ENCODE data around the gene PHAX.
"Not testable (repeated sequence)": the region's sequence is repeated elsewhere in the genome, so short reads cannot be mapped to it uniquely, and the experiment has no call there.

PHAX gene

GRCh38 chr5:126659805-126660482, 59.2 kb downstream of the PHAX start:
- DNase-seq, result no peak

DNA sequence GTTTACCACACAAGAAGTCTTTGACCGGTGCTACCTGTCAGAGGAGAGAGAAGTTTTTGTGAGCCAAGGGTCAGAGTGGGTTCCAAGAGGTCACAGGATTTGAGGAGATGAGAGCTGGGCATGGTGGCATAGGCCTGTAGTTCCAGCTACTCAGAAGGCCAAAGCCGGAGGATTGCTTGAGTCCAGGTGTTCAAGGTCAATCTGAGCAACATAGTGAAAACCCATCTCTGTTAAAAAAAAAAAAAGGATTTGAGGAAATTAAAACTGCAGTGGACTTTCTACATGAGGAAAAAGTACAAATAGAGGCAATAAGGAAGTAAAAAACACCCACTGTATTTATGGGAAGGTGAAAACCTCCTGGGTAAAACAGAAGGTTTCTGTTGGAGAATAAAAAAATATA, 63.8 kb downstream of the PHAX start:
- DNase-seq, result no peak

GRCh38 chr5:126670109-126670508, 69.4 kb downstream of the PHAX start:
- not testable (repeated sequence) for DNase-seq

DNA sequence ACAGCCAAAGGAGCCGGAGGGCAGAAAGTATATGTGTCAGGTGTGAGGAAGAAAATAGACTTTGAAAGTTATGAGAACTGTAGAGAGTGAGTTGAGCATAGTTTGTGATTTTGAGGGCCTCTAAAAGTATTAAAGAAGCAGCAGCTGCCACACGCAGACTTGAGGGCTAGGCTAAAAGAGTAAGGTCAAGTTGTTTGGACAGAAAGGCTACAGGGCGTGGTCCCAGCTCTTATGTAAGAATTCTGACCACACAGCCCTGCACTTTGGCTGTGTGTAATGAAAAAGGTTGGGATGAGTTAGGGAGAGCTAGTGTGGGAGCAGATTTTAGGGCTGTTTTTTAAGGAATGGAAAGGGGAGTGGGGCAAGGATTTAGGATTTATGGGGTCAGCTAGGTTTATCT, 70.9 kb downstream of the PHAX start:
- DNase-seq, result not testable (repeated sequence)

- no peak for DNase-seq
Measured at GRCh38 chr5:126673477-126673876, 72.7 kb downstream of the PHAX start.

GRCh38 chr5:126674145-126674544, 73.4 kb downstream of the PHAX start:
- no peak for DNase-seq

DNA sequence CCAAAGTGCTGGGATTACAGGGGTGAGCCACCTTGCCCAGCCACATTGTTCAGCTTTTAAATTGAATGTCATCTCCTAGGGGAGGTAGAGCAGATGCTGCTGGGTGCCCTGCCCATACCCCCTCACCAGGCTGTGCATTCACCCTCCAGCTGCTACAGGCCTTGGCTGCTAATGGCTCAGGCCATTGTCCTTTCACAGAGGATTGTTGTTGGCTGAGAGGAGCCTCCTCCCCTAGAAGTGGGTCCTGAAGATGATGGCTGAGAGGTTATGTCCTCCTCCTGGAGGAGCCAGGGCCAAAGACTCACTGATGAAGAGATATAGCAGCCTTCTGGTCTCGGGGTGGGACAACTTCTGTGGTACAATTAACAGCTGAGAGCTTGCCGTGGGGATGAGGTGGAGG, 74.6 kb downstream of the PHAX start:
- DNase-seq, result no peak

DNA sequence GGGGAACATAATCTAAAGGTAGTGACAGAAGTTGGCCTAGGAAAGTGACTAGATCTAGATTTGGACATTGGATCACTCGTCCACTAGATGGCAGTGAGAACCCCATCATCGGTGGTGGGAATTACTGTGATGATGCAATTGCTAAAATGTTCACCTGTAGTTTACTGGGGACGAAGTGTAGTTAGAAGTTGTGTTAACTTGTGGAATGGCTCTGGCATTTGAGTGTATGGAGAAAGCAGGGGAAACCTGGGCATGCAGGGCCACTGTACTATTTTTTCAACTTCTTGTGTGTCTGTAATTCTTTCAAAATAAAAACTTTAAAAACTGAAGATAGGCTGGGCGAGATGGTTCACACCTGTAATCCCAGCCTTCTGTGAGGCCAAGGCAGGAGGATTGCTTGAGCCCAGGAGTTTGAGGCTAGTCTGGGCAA, 75.5 kb downstream of the PHAX start:
- peak; percentile 60 for DNase-seq

Measured in activated CD8-positive, alpha-beta memory T cell treated with anti-CD3 and anti-CD28 coated beads, Interleukin-2, amount 50 U/mL, for 48 hours (primary cell).